Retinal pigment epithelial cell (primary cell): ENCODE measurements around the gene TEDC2.
A peak's percentile ranks its signal among the peaks of the same experiment; 100 is the strongest.

ENCODE experiments used
- DNase-seq: peaks from one replicate; pipeline ENCODE4 v3.0.0-alpha.2; 2010; ENCODE audit warnings: low read depth
- H3K4me3 ChIP-seq: 2 replicates; pipeline ENCODE4 v1.5.1; 2011; ENCODE audit warnings: mild to moderate bottlenecking, low read length, control low read depth, moderate library complexity
- CTCF ChIP-seq: conservative IDR thresholded peaks from 2 replicates; pipeline ENCODE4 v1.5.1; 2011; ENCODE audit warnings: low read depth, low read length, control low read depth, inconsistent platforms

The TEDC2 gene

GRCh38 chr16:2460391-2460713 lies 443 bp downstream of the TEDC2 start:
- no peak for DNase-seq
- peak overlapping the region; percentile 67 for H3K4me3 ChIP-seq
- TF ChIP-seq CTCF: no peak

DNA sequence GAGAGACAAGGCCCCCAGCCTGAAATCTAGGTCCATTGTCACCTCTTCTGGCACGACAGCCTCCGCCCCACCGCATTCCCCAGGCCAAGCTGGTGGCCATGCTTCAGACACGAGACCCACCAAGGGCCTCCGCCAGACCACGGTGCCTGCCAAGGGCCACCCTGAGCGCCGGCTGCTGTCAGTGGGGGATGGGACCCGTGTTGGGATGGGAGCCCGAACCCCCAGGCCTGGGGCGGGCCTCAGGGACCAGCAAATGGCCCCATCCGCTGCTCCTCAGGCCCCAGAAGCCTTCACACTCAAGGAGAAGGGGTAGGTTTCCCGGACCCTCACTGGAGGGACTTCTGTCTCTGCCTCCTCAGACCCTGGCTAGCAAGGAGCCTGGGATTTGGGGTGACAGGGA lies 1.0 kb downstream of the TEDC2 start:
- no peak for DNase-seq
- no peak overlapping the region for H3K4me3 ChIP-seq
- TF ChIP-seq CTCF: no peak

GRCh38 chr16:2462031-2462866 lies 2.3 kb downstream of the TEDC2 start:
- H3K4me3 ChIP-seq: no peak overlapping the region
- no peak for DNase-seq
- no peak for TF ChIP-seq CTCF

- DNase-seq: no peak
- H3K4me3 ChIP-seq: no peak overlapping the region
- TF ChIP-seq CTCF: no peak
These were observed 4.4 kb downstream of the TEDC2 start for GRCh38 chr16:2464333-2464732.

- no peak for DNase-seq
- peak; percentile 37 for TF ChIP-seq CTCF
- no peak overlapping the region for H3K4me3 ChIP-seq
These were observed 5.9 kb downstream of the TEDC2 start for GRCh38 chr16:2465653-2466415.

DNA sequence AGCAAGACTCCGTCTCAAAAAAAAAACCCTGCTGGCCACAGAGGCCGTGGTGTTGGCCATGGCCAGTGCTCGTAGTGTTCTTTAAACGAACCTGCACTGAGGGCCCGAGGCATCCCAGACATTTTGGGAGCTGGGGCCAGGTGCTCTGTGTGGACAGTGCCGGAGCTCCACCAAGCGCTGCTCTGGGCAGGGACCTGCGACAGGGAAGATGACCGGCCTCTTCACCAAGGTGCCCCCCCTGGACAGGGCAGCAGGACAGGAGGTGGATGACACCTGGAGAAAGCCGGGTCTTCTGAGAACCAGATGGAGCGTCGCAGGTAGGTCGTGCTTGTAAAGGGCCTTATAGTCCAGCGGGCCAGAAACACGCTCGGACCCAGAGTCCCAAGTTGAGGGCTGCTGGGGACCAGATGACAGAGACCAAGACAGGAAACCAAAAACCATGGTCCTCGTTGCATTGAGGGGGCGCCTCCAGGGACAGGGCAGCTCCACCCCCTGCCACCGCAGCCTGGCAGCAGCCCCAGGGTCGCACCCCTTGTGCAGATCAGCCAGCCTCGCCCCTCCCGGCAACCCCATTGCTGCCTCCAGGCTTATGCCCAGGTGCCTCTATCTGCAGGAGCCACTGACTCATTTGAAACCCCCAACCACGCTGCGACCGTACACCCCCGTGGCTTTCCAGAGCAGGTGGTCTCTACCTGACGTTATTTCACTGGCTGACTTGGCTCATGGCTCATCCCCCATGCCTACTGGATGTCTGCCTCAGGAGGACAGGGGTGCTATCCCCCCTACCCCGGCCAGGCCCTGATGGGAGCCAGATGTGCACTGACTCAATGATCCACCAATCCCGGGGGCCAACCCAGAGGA lies 7.0 kb downstream of the TEDC2 start:
- TF ChIP-seq CTCF: no peak
- no peak overlapping the region for H3K4me3 ChIP-seq
- no peak for DNase-seq
